Stimulated activated CD8-positive, alpha-beta memory T cell treated with anti-CD3 and anti-CD28 coated beads, Interleukin-7, amount 100 ng/mL, for 4 hours (primary cell): ENCODE measurements around the gene KMT2B.
"Not testable (repeated sequence)": the region's sequence is repeated elsewhere in the genome, so short reads cannot be mapped to it uniquely, and the experiment has no call there.

ENCODE experiments used
- DNase-seq, 2 donors: peaks; one replicate each; pipeline ENCODE4 v3.0.0-alpha.2; 2020; ENCODE audit warnings: low read depth in 2 of 2

KMT2B gene

GRCh38 chr19:35717665-35718344 lies at the start of gene KMT2B:
Gene KMT2B, plus strand, starts transcription at chr19:35718003. Its CDS starts 16 bp downstream, at chr19:35718019.
- no peak for DNase-seq

DNA sequence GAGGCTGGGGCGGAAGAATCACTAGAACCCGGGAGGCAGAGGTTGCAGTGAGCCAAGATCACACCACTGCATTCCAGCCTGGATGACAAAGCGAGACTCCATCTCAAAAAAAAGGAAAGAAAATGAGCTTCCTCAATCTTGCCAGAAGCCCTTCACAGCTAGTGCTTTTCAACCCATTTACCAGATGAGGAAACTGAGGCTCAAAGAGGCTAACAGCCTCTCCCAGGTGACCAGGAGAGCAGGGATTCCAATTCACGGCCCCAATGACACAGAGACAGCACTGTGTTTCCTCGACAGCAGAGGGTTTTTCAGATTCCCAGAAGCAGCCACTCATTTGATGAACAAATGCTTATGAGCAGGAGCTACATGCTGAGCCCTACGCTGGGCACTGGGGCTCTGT lies 48.2 kb upstream of the KMT2B start:
- no peak for DNase-seq

GRCh38 chr19:35669974-35670373 lies 47.8 kb upstream of the KMT2B start:
- DNase-seq, result no peak

GRCh38 chr19:35670686-35671085 lies 47.1 kb upstream of the KMT2B start:
- no peak for DNase-seq

DNA sequence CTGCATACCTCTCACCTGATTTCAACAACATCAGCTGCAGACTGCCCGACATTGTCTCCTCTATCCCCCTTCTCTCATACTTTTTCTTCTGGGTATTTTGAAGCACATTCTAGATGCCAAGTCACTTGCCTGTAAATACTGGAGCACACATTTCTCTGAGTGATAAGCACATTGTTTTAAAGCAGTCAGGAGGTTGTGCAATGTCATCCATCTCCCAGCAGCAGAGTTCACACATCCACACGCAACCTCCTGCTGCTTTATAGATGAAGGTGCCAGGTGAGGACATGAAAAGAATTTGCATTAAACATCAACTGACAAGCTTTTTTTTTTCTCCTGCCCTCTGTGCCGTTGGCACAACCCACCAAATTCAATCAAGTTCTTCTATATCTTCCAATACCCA lies 46.0 kb upstream of the KMT2B start:
- DNase-seq, result no peak

- DNase-seq, result peak; percentile 15 to 23
Observed at GRCh38 chr19:35673121-35673804, 44.5 kb upstream of the KMT2B start.

GRCh38 chr19:35675589-35676140 lies 42.1 kb upstream of the KMT2B start:
- no peak for DNase-seq

DNA sequence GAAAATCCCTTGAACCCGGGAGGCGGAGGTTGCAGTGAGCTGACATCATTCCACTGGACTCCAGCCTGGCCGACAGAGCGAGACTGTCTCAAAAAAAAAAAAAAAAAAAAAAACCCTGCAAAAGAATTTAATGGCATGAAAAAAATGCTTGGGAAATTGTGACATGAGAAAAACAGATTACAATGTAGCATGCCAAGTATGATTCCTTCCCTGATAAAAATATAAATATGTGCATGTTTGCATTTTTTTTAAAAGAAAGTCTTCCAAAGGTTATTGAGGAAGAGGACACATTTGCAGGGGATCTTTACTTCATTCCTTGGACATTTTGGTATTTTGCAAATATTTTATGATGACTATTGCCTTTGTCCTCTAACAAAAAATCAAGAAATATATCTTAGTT lies 28.0 kb upstream of the KMT2B start:
- no peak for DNase-seq

DNA sequence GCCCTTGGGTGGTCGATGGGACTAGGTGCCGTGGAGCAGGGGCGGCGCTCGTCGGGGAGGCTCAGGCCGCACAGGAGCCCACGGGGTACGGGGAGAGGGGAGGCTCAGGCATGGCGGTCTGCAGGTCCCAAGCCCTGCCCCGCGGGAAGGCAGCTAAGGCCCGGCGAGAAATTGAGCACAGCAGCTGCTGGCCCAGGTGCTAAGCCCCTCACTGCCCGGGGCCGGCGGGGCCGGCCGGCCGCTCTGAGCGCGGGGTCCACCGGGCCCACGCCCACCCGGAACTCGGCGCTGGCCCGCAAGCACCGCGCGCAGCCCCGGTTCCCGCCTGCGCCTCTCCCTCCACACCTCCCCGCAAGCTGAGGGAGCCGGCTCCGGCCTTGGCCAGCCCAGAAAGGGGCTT lies 26.7 kb upstream of the KMT2B start:
- DNase-seq, result not testable (repeated sequence)

- no peak for DNase-seq
Observed at GRCh38 chr19:35692010-35692409, 25.8 kb upstream of the KMT2B start.

DNA sequence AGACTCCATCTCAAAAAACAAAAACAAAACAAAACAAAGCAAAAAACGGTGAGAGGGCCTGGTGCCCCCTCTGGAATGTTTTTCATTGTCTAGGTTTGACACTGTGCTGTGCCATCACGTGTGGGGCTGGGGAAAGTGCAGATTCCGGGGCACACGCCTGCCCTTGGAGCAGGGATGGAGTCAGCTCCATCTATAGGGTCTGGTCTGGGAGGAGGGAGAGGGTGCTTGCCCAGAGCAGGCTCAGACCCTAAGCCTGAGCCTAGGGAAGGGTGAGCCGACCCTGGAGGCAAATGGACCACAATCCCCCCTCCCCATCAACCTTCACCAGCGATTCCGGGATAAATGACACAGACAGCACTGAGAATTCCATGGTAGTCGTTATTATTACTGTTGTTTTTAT lies 24.4 kb upstream of the KMT2B start:
- DNase-seq, result no peak

DNA sequence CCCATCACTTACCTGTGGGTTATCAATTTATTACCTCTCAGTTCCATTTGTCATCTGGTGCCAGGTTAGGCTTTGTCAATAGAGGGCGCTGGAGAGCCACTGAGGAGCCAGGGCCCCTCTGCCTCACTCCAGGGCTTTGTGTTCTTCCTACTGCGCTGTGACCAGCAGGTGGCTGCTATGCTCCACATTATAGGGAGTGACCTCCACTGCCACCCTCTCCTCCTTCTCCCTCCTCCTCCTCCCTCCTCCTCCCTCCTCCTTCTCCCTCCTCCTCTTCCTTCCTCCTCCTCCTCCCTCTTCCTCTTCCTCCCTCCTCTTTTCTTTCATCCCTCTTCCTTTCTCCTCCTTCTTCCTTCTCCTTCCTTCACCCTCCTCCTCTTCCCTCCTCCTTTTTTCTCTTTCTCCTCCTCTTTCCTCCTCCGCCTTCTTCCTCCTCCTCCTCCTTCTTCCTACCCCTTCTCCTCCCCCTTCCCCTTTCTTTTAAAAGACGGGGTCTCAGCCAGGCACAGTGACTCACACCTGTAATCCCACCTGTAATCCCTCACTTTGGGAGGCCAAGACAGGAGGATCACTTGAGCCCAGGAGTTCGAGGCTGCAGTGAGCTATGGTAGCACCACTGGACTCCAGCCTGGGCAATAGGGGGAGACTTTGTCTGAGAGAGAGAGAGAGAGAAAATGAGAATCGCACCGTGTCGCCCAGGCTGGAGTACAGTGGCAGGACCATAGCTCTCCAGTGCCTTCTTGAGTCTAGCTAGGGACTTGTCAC lies 23.8 kb upstream of the KMT2B start:
- DNase-seq, result peak; percentile 78 to 89

- no peak for DNase-seq
Observed at GRCh38 chr19:35695895-35696422, 21.8 kb upstream of the KMT2B start.

GRCh38 chr19:35696835-35697234 lies 21.0 kb upstream of the KMT2B start:
- DNase-seq, result no peak

DNA sequence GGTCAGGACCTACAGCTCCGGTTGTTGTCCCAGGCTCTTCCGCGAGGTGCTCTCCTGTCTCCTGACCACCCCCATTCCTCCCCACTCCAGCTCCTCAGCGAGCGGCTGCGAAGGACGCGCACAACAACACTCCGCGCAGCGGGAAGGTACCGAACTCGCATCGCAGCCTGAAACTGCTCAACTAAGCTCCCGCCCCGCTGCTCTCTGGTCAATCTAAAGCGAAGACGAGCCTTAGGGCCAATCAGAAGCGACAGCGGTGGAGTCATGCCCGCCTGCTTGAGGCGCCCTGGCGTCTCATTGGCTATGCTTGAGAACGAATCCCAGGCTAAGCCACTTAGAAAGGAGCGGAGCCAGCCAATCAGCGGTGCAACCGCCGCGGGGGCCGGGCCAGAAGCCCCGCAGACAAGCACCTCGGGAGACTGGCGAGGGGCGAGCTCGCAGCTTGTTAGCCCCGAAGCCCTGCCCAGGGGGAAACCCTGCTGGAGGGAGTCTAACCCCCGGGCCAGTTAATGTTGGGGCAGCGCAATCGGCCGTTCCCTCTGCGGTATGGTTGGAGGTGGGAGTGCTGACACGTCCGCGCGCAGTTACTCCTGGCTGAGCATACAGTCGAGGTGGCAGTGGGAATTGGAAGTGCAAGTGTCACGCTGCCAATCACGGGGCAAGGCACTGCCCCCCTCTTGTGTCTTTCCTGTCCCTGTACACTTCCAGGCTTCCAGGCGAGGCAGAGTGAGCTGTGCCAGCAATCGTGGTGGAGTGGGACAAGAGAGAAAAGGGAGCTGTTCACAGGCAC lies 15.4 kb upstream of the KMT2B start:
- DNase-seq, result peak; percentile 90 to 93

GRCh38 chr19:35703343-35703742 lies 14.5 kb upstream of the KMT2B start:
- DNase-seq, result no peak

DNA sequence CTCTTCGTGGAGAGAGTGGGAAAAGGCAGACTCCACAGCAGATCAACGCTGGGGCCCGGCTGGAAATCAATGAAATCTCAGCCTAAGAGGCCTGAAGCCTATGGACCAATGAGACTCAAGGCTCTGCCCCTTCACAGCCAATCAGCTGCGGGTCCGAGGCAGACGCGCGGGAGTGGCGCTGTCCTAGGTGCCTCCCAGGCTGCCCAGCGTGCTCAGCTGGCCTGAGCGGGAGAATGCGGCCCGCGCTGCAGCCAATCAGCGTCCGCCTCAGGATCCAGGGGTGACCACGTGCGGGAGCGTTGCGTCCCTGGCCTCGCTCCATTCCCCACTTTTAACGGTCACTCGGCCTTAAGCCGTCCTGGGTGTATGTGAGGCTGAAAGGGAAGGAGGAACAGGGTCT lies 13.6 kb upstream of the KMT2B start, which contains the start of gene ZBTB32:
Gene ZBTB32, plus strand, starts transcription at position 341 of the 400 bp plus-strand sequence. CDS start 10,069 bp downstream, outside the sequence.
- DNase-seq, result no peak

DNA sequence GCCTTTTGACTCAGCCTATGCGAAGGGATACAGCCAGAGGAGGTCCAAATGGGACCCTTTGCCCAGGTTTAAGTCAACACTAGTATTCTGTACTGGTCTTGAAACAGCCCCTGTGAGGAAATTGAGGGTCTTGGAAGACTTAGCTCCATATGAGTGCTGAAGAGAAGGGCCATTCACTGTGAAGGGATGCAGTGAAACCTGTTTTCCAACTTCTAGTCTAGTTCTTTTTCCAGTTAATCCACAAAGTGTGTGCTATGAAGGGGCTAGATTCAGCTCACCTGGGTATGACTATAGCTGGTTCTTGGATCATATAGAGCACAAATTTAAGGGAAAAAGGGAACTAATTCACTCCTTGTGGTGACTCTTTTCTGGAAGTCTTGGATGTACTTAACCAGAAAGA lies 9.4 kb upstream of the KMT2B start:
- no peak for DNase-seq

GRCh38 chr19:35710784-35711723 lies 6.7 kb upstream of the KMT2B start:
- peak; percentile 57 to 72 for DNase-seq
